ENCODE results near the gene PDZRN4.

PDZRN4 gene

GRCh38 chr12:41344776-41345470, 156.8 kb downstream of the PDZRN4 start:
- Mint-ChIP-seq H3K4me3 (no peak overlapping the region), H3K36me3 (no peaks in the 10 kb centered on the region), H3K4me1 (no peaks in the 10 kb centered on the region), H3K9me3 (peaks cover 2% of the 10 kb centered on the region), H3K27ac (no peak overlapping the region)
- no peak for ATAC-seq
- DNase-seq (ENCODE audit: low spot score in 2 of 2), result no peak

- Mint-ChIP-seq H3K9me3 (peaks cover 7% of the 10 kb centered on the region), H3K27ac (no peak overlapping the region), H3K4me3 (no peak overlapping the region), H3K4me1 (no peaks in the 10 kb centered on the region), H3K36me3 (no peaks in the 10 kb centered on the region)
- DNase-seq (ENCODE audit: low spot score in 2 of 2) (no peak), ATAC-seq (no peak)
These were observed 160.1 kb downstream of the PDZRN4 start for GRCh38 chr12:41348198-41348597.

- peaks cover 9% of the 10 kb centered on the region for H3K9me3 Mint-ChIP-seq
- H3K27ac Mint-ChIP-seq, result no peak overlapping the region
- no peak overlapping the region for H3K4me3 Mint-ChIP-seq
- ATAC-seq (no peak), DNase-seq (ENCODE audit: low spot score in 2 of 2) (no peak)
- no peaks in the 10 kb centered on the region for H3K4me1 Mint-ChIP-seq
- H3K36me3 Mint-ChIP-seq, result no peaks in the 10 kb centered on the region
These were observed 168.1 kb downstream of the PDZRN4 start for GRCh38 chr12:41356181-41356580.

- no peak for ATAC-seq
- peaks cover 3% of the 10 kb centered on the region for H3K9me3 Mint-ChIP-seq
- DNase-seq (ENCODE audit: low spot score in 2 of 2), result no peak
- no peaks in the 10 kb centered on the region for H3K4me1 Mint-ChIP-seq
- no peaks in the 10 kb centered on the region for H3K36me3 Mint-ChIP-seq
- H3K4me3 Mint-ChIP-seq, result no peak overlapping the region
- no peak overlapping the region for H3K27ac Mint-ChIP-seq
These were observed 173.6 kb downstream of the PDZRN4 start for GRCh38 chr12:41361738-41362137.

- Mint-ChIP-seq H3K36me3 (no peaks in the 10 kb centered on the region), H3K9me3 (no peaks in the 10 kb centered on the region), H3K4me3 (no peak overlapping the region), H3K27ac (no peak overlapping the region), H3K4me1 (no peaks in the 10 kb centered on the region)
- no peak for DNase-seq (ENCODE audit: low spot score in 2 of 2)
- ATAC-seq, result no peak
These were observed 174.4 kb downstream of the PDZRN4 start for GRCh38 chr12:41362510-41362909.

- DNase-seq (ENCODE audit: low spot score in 2 of 2) (no peak), ATAC-seq (no peak)
- H3K9me3 Mint-ChIP-seq, result no peaks in the 10 kb centered on the region
- no peak overlapping the region for H3K4me3 Mint-ChIP-seq
- H3K27ac Mint-ChIP-seq, result no peak overlapping the region
- H3K4me1 Mint-ChIP-seq, result no peaks in the 10 kb centered on the region
- no peaks in the 10 kb centered on the region for H3K36me3 Mint-ChIP-seq
These were observed 174.8 kb downstream of the PDZRN4 start for GRCh38 chr12:41362931-41363330.

- H3K36me3 Mint-ChIP-seq, result no peaks in the 10 kb centered on the region
- DNase-seq (ENCODE audit: low spot score in 2 of 2) (no peak), ATAC-seq (no peak)
- no peak overlapping the region for H3K27ac Mint-ChIP-seq
- H3K4me1 Mint-ChIP-seq, result no peaks in the 10 kb centered on the region
- H3K9me3 Mint-ChIP-seq, result no peaks in the 10 kb centered on the region
- H3K4me3 Mint-ChIP-seq, result no peak overlapping the region
These were observed 176.1 kb downstream of the PDZRN4 start for GRCh38 chr12:41364211-41364610.

GRCh38 chr12:41365653-41366171, 177.6 kb downstream of the PDZRN4 start:
- Mint-ChIP-seq H3K4me3 (no peak overlapping the region), H3K4me1 (no peaks in the 10 kb centered on the region), H3K36me3 (no peaks in the 10 kb centered on the region), H3K9me3 (peaks cover 3% of the 10 kb centered on the region), H3K27ac (no peak overlapping the region)
- ATAC-seq (no peak), DNase-seq (ENCODE audit: low spot score in 2 of 2) (no peak)

- Mint-ChIP-seq H3K4me1 (no peaks in the 10 kb centered on the region), H3K27ac (no peak overlapping the region), H3K4me3 (no peak overlapping the region), H3K36me3 (no peaks in the 10 kb centered on the region), H3K9me3 (peaks cover 9% of the 10 kb centered on the region)
- DNase-seq (ENCODE audit: low spot score in 2 of 2) (no peak), ATAC-seq (no peak)
These were observed 179.7 kb downstream of the PDZRN4 start for GRCh38 chr12:41367726-41368405.

GRCh38 chr12:41380878-41381277, 192.8 kb downstream of the PDZRN4 start:
- no peak overlapping the region for H3K27ac Mint-ChIP-seq
- no peaks in the 10 kb centered on the region for H3K36me3 Mint-ChIP-seq
- H3K4me3 Mint-ChIP-seq, result no peak overlapping the region
- peaks cover 20% of the 10 kb centered on the region for H3K9me3 Mint-ChIP-seq
- H3K4me1 Mint-ChIP-seq, result no peaks in the 10 kb centered on the region
- ATAC-seq (no peak), DNase-seq (ENCODE audit: low spot score in 2 of 2) (no peak)

GRCh38 chr12:41402801-41403200, 214.7 kb downstream of the PDZRN4 start:
- DNase-seq (ENCODE audit: low spot score in 2 of 2), result no peak
- no peaks in the 10 kb centered on the region for H3K36me3 Mint-ChIP-seq
- peaks cover 2% of the 10 kb centered on the region for H3K9me3 Mint-ChIP-seq
- no peak overlapping the region for H3K4me3 Mint-ChIP-seq
- no peaks in the 10 kb centered on the region for H3K4me1 Mint-ChIP-seq
- no peak overlapping the region for H3K27ac Mint-ChIP-seq
- ATAC-seq, result no peak

GRCh38 chr12:41407232-41407799, 219.2 kb downstream of the PDZRN4 start:
- Mint-ChIP-seq H3K4me1 (no peaks in the 10 kb centered on the region), H3K36me3 (no peaks in the 10 kb centered on the region), H3K27ac (no peak overlapping the region), H3K4me3 (no peak overlapping the region), H3K9me3 (peaks cover 2% of the 10 kb centered on the region)
- ATAC-seq (no peak), DNase-seq (ENCODE audit: low spot score in 2 of 2) (no peak)

- no peaks in the 10 kb centered on the region for H3K36me3 Mint-ChIP-seq
- H3K9me3 Mint-ChIP-seq, result peaks cover 2% of the 10 kb centered on the region
- H3K27ac Mint-ChIP-seq, result no peak overlapping the region
- H3K4me3 Mint-ChIP-seq, result no peak overlapping the region
- no peak for DNase-seq (ENCODE audit: low spot score in 2 of 2)
- no peaks in the 10 kb centered on the region for H3K4me1 Mint-ChIP-seq
- no peak for ATAC-seq
These were observed 221.5 kb downstream of the PDZRN4 start for GRCh38 chr12:41409628-41410027.

- H3K4me3 Mint-ChIP-seq, result no peak overlapping the region
- H3K9me3 Mint-ChIP-seq, result peaks cover 5% of the 10 kb centered on the region
- no peak overlapping the region for H3K27ac Mint-ChIP-seq
- no peak for ATAC-seq
- H3K36me3 Mint-ChIP-seq, result no peaks in the 10 kb centered on the region
- DNase-seq (ENCODE audit: low spot score in 2 of 2), result no peak
- H3K4me1 Mint-ChIP-seq, result no peaks in the 10 kb centered on the region
These were observed 230.5 kb downstream of the PDZRN4 start for GRCh38 chr12:41418586-41418985.

- no peak for DNase-seq (ENCODE audit: low spot score in 2 of 2)
- peaks cover 5% of the 10 kb centered on the region for H3K9me3 Mint-ChIP-seq
- H3K4me3 Mint-ChIP-seq, result no peak overlapping the region
- ATAC-seq, result no peak
- H3K36me3 Mint-ChIP-seq, result no peaks in the 10 kb centered on the region
- H3K27ac Mint-ChIP-seq, result no peak overlapping the region
- no peaks in the 10 kb centered on the region for H3K4me1 Mint-ChIP-seq
These were observed 231.2 kb downstream of the PDZRN4 start for GRCh38 chr12:41419131-41419893.
